Stomach (tissue), 4 donors: Measurements from ENCODE around the gene TK1.

ENCODE experiments used
- POLR2A ChIP-seq, 4 donors: fragments of 450-650 bp; IDR thresholded peaks; one replicate each; pipeline ENCODE4 v1.6.1; 2016; ENCODE audit warnings: antibody characterized with exemption in 4 of 4, control low read depth in 2 of 4, mild to moderate bottlenecking in 1 of 4, moderate library complexity in 1 of 4
- TF ChIP-seq, protein P1 (sequence below), 7 experiments: fragments of 450-650 bp in 4 of 7; fragments of 200-600 bp in 3 of 7; sonication (generic) in 3 of 7; IDR thresholded peaks; one replicate each; pipeline ENCODE4 v1.5.1; 2016 to 2019; ENCODE audit warnings: antibody characterized with exemption in 7 of 7, control low read depth in 2 of 7, mild to moderate bottlenecking in 1 of 7

DNA sequence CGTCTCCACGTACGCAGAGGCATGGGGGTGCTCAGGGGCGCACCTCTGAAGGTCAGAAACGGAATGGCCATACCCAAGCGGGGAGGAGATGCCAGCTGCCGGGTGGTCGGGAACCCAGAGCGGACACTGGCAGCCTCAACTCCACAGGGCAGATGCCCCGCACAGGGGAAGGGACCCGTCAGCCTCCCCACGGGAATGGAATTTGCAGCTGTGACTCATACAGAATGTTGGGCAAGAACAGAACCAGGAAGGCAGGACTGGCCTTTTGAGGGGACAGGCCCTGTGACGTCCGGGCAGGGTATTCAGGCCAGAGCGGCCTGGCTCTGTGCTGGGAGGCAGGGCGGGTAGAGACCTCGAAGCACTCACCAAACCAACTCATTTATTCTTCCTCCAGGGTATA is 7.5 kb downstream of the TK1 start:
- no peak for TF ChIP-seq POLR2A (IDR thresholded peaks at IDR 0.05)
- TF ChIP-seq, protein P1, sequence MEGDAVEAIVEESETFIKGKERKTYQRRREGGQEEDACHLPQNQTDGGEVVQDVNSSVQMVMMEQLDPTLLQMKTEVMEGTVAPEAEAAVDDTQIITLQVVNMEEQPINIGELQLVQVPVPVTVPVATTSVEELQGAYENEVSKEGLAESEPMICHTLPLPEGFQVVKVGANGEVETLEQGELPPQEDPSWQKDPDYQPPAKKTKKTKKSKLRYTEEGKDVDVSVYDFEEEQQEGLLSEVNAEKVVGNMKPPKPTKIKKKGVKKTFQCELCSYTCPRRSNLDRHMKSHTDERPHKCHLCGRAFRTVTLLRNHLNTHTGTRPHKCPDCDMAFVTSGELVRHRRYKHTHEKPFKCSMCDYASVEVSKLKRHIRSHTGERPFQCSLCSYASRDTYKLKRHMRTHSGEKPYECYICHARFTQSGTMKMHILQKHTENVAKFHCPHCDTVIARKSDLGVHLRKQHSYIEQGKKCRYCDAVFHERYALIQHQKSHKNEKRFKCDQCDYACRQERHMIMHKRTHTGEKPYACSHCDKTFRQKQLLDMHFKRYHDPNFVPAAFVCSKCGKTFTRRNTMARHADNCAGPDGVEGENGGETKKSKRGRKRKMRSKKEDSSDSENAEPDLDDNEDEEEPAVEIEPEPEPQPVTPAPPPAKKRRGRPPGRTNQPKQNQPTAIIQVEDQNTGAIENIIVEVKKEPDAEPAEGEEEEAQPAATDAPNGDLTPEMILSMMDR (IDR thresholded peaks at IDR 0.05): no peak
